Vagina (tissue), 2 donors: Measurements from ENCODE around the gene SLC9A9.

ENCODE experiments used
- CTCF ChIP-seq, 3 experiments: fragments of 450-650 bp in 2 of 3; fragments of 200-600 bp in 1 of 3; sonication (generic) in 1 of 3; IDR thresholded peaks; one replicate each; pipeline ENCODE4 v1.5.1; 2017 to 2019; ENCODE audit warnings: antibody characterized with exemption in 3 of 3, mild to moderate bottlenecking in 2 of 3, moderate library complexity in 2 of 3
- POLR2A ChIP-seq, 2 donors: fragments of 450-650 bp; IDR thresholded peaks; one replicate each; pipeline ENCODE4 v1.6.1; 2017; ENCODE audit warnings: antibody characterized with exemption in 2 of 2, mild to moderate bottlenecking in 2 of 2, moderate library complexity in 2 of 2

GRCh38 chr3:143751643-143752178, 96.6 kb downstream of the SLC9A9 start:
- no peak for TF ChIP-seq POLR2A (IDR thresholded peaks at IDR 0.05)
- no peak for TF ChIP-seq CTCF (IDR thresholded peaks at IDR 0.05)
